HG03039 (cell line): ENCODE results near the gene IQCE.
"Not testable (repeated sequence)": the region's sequence is repeated elsewhere in the genome, so short reads cannot be mapped to it uniquely, and the experiment has no call there.

Source experiments
- ATAC-seq: cut with Tn5 transposase; IDR thresholded peaks from one replicate; pipeline ENCODE4 v1.9.1; 2021; ENCODE audit warnings: mild to moderate bottlenecking, moderate library complexity; ENCODE audit not compliant: unreplicated experiment

IQCE gene

GRCh38 chr7:2532199-2532772 lies 26.5 kb upstream of the IQCE start:
- not testable (repeated sequence) for ATAC-seq

- ATAC-seq: not testable (repeated sequence)
Observed at GRCh38 chr7:2532816-2533215, 26.0 kb upstream of the IQCE start.

- not testable (repeated sequence) for ATAC-seq
Observed at GRCh38 chr7:2533566-2533965, 25.2 kb upstream of the IQCE start.

GRCh38 chr7:2534214-2534613 lies 24.6 kb upstream of the IQCE start:
- ATAC-seq: not testable (repeated sequence)

GRCh38 chr7:2535872-2536627 lies 22.7 kb upstream of the IQCE start:
- ATAC-seq: not testable (repeated sequence)

GRCh38 chr7:2537981-2538851 lies 20.6 kb upstream of the IQCE start:
- no peak for ATAC-seq

GRCh38 chr7:2539031-2539911 lies 19.5 kb upstream of the IQCE start:
- no peak for ATAC-seq

GRCh38 chr7:2540133-2540532 lies 18.6 kb upstream of the IQCE start:
- ATAC-seq: no peak

GRCh38 chr7:2540641-2541051 lies 18.1 kb upstream of the IQCE start:
- no peak for ATAC-seq

- ATAC-seq: no peak
Observed at GRCh38 chr7:2541291-2542010, 17.3 kb upstream of the IQCE start.

GRCh38 chr7:2542011-2542915 lies 16.5 kb upstream of the IQCE start:
- no peak for ATAC-seq

GRCh38 chr7:2542916-2543871 lies 15.6 kb upstream of the IQCE start:
- no peak for ATAC-seq

- ATAC-seq: no peak
Observed at GRCh38 chr7:2544541-2545188, 14.1 kb upstream of the IQCE start.

GRCh38 chr7:2545746-2546425 lies 12.9 kb upstream of the IQCE start:
- no peak for ATAC-seq

- no peak for ATAC-seq
Observed at GRCh38 chr7:2546776-2547586, 11.8 kb upstream of the IQCE start.

GRCh38 chr7:2551418-2551817 lies 7.4 kb upstream of the IQCE start:
- ATAC-seq: no peak
